ENCODE measurements around the gene TRAK1. TPM values are rescaled to one million over a fixed set of nuclear protein-coding genes. Genes with fewer than 3 reads are reported as not detected.

TRAK1 gene

DNA sequence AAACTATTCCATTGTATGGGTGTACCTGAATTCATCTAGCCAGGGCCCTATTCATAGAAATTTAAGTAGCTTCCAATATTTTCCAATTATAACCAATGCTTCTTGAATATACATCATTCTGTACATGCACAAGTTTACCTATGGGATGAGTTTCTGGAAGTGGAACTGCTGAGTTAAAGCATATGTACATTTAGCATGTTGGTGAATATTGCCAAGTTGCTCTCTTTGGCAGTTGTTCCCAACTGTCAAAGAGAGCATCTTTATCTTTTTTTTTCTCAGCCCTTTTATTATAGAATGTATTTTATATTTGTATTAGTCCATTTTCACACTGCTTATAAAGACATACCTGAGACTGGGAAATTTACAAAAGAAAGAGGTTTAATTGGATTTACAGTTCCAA, 183.1 kb downstream of the TRAK1 start:
- Histone ChIP-seq H3K27me3 (ENCODE audit: control insufficient read depth, insufficient read depth, low read length) (peaks cover 56% of the 10 kb centered on the region), H3K36me3 (ENCODE audit: insufficient read depth, low read length) (no peaks in the 10 kb centered on the region), H3K4me2 (ENCODE audit: low read length) (no peak overlapping the region), H3K4me1 (ENCODE audit: control insufficient read depth, insufficient read depth, low read length) (no peaks in the 10 kb centered on the region), H3K4me3 (ENCODE audit: low read length) (no peak overlapping the region), H3K9ac (ENCODE audit: low read depth, low read length) (no peak overlapping the region), H3K9me3 (replicated peaks; ENCODE audit: low read length) (no peaks in the 10 kb centered on the region)

DNA sequence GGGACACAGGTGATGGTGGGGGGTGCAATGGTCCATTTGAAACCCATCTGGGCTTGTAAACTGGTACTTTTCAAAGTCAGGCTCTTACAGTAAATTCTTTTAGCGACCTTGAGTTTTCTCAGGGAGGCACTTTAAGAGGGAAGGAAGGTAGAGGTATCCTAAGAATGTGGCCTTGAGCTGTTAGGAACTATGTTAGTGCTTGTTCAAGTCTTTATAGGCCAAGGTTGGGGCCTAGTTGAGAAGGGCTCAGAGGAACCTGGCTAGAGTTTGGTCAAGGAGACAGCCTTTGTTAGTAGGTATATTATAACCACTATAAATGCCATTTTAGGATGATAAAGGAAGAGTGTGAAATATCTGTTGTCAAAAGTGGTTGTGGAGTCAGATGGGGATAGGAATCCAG, 184.1 kb downstream of the TRAK1 start:
- H3K4me1 ChIP-seq (ENCODE audit: control insufficient read depth, insufficient read depth, low read length): no peaks in the 10 kb centered on the region
- peaks cover 47% of the 10 kb centered on the region for H3K27me3 ChIP-seq (ENCODE audit: control insufficient read depth, insufficient read depth, low read length)
- H3K4me2 ChIP-seq (ENCODE audit: low read length): no peak overlapping the region
- no peaks in the 10 kb centered on the region for H3K36me3 ChIP-seq (ENCODE audit: insufficient read depth, low read length)
- no peak overlapping the region for H3K4me3 ChIP-seq (ENCODE audit: low read length)
- H3K9ac ChIP-seq (ENCODE audit: low read depth, low read length): no peak overlapping the region
- no peaks in the 10 kb centered on the region for H3K9me3 ChIP-seq (replicated peaks; ENCODE audit: low read length)

Small RNA genes within 50 kb of the gene (small RNA-seq; reads per million reads assigned to genes)
- not detected for gene RNU4-78P

Data from skeletal muscle satellite cell (primary cell).